Transverse colon (tissue), 1 donor: ENCODE measurements around the gene ATRN.

ENCODE experiments used
- EP300 ChIP-seq: sonication (generic); formaldehyde crosslinking; IDR thresholded peaks from one replicate; pipeline ENCODE4 v1.6.1; 2017; ENCODE audit warnings: antibody characterized with exemption, low read depth
- POLR2A ChIP-seq: fragments of 450-650 bp; IDR thresholded peaks from one replicate; pipeline ENCODE4 v1.6.1; 2016; ENCODE audit warnings: antibody characterized with exemption, mild to moderate bottlenecking, moderate library complexity

- TF ChIP-seq POLR2A, result no peak
- no peak for TF ChIP-seq EP300
Observed at GRCh38 chr20:3464166-3464565, 6.7 kb upstream of the ATRN start.
